Heart right ventricle (tissue), 16 donors: ENCODE results near the gene SLC25A5. TPM values are rescaled to one million over a fixed set of nuclear protein-coding genes. Genes with fewer than 3 reads are reported as not detected.

Source experiments
- ATAC-seq, 8 donors: fragments of 200-7000 bp; cut with Tn5 transposase; one replicate each; pipeline ENCODE4 v1.9.1; 2020; ENCODE audit warnings: mild to moderate bottlenecking in 8 of 8, moderate library complexity in 8 of 8, moderate number of reproducible peaks in 1 of 8
- DNase-seq, 2 donors: peaks; one replicate each; pipeline ENCODE4 v3.0.0-alpha.2; 2020
- H3K27ac ChIP-seq, 10 donors: fragments of 200-600 bp; sonication (generic) in 2 of 10; one replicate each; pipeline versions ENCODE4 v1.5.0 to v1.8.0; 2020 to 2022; ENCODE audit warnings: mild to moderate bottlenecking in 3 of 10
- H3K27me3 ChIP-seq, 7 donors: fragments of 200-600 bp; one replicate each; pipeline ENCODE4 v1.8.0; 2021 to 2022; ENCODE audit warnings: mild to moderate bottlenecking in 2 of 7
- H3K36me3 ChIP-seq, 9 donors: fragments of 200-600 bp; sonication (generic) in 1 of 9; one replicate each; pipeline versions ENCODE4 v1.5.0 to v1.8.0; 2020 to 2022; ENCODE audit warnings: mild to moderate bottlenecking in 2 of 9
- H3K4me1 ChIP-seq, 9 donors: fragments of 200-600 bp; sonication (generic) in 1 of 9; one replicate each; pipeline versions ENCODE4 v1.5.0 to v1.8.0; 2020 to 2022; ENCODE audit warnings: mild to moderate bottlenecking in 4 of 9
- H3K4me3 ChIP-seq, 10 donors: fragments of 200-600 bp; sonication (generic) in 2 of 10; one replicate each; pipeline versions ENCODE4 v1.5.0 to v1.8.0; 2020 to 2022; ENCODE audit warnings: mild to moderate bottlenecking in 7 of 10, moderate library complexity in 2 of 10
- H3K9me3 ChIP-seq, 11 donors: fragments of 200-600 bp in 10 of 11; sonication (generic) in 2 of 11; one replicate each; pipeline versions ENCODE4 v1.5.0 to v1.8.0; 2013 to 2022; ENCODE audit warnings: mild to moderate bottlenecking in 2 of 11, control low read depth in 1 of 11, moderate library complexity in 1 of 11
- CTCF ChIP-seq, 9 donors: fragments of 200-600 bp; sonication (generic) in 2 of 9; IDR thresholded peaks; one replicate each; pipeline versions ENCODE4 v1.5.0 to v1.8.0; 2021 to 2022; ENCODE audit warnings: antibody characterized with exemption in 9 of 9, mild to moderate bottlenecking in 5 of 9, moderate library complexity in 1 of 9
- WGBS, 2 donors: extraction: QIAGEN DNeasy Blood & Tissue Kit; methylation state at CpG; one replicate each; pipeline ENCODE4 v1.1.7; 2013; ENCODE audit warnings: inconsistent platforms in 1 of 2; 5-methylcytosine and 5-hydroxymethylcytosine counted together
- intact Hi-C, 10 donors: fragments of 100-400 bp; cut with DNase I; formaldehyde crosslinking; loops; one replicate each; pipeline versions ENCODE4 v1.11.1 to v1.14.2; 2022
- polyA plus RNA-seq, 2 donors: library from polyadenylated mRNA; stranded (reverse); fragments of 200-250 nt; gene quantifications; one replicate each; pipeline ENCODE4 v1.2.3, GENCODE V29; 2013
- total RNA-seq, 10 donors: library from RNA; stranded (reverse); fragmentation: NEBNext Ultra II Directional in 3 of 10; extraction: Animal tissue kit (Norgen Biotek cat#: 25700) in 3 of 10; gene quantifications; one replicate each; pipeline versions ENCODE4 v1.2.1 to v1.2.4, GENCODE V29; 2021 to 2023
- donor health status: Arrhythmogenic right ventricular cardiomyopathy.
- donor health status: ischemic (EF 13 %, LVEDD 7.1; RV severe dilation, severe dysfunction).
- donor health status: healthy with polysubstance abuse.
- donor health status: DM: no; HTN: yes; CAD: no.
- donor health status: DM: no; HTN: no; CAD: no.
- donor health status: ischemic (EF 25% LVEDD 6.9; RV normal size, moderate dysfunction).
- donor health status: ischemic (EF 25% LVEDD 5.7; RV mildly dilated, moderate dysfunction).
- donor health status: healthy.
- donor health status: DM: yes; HTN: yes; CAD: no.
- donor health status: Ischemic cardiomyopathy.
- donor health status: ischemic (EF 35%, LVEDD 5.7; RV mildly dilated, moderate dysfunction).
- donor health status: nonischemic (EF 11% LVEDD 7.7; RV severe dilation, severe dysfunction).
- donor health status: DM: yes; HTN: yes; CAD: no.
- donor health status: PGD.
- donor health status: ischemic (EF 29% LVEDD 5.4; RV normal size, mild dysfunction).
- donor health status: nonischemic (EF 23%, LVEDD 6.1; RV moderate dilation, normal function).

Gene SLC25A5
- total and polyA plus RNA-seq, 12 donors: 43.3 to 482 (median 184) TPM

- DNase-seq (no peak), ATAC-seq (no peak)
- 91 to 97% methylated on average over 1 of the region's 1 CpG for WGBS, 2 donors
- TF ChIP-seq CTCF (IDR thresholded peaks at IDR 0.05): no peak
- intact Hi-C loops: no loop called here
- H3K9me3 ChIP-seq: no peaks in the 10 kb centered on the region
- no peak overlapping the region for H3K4me3 ChIP-seq
- peaks cover 0 to 8% (median 0%) of the 10 kb centered on the region in 7 donors for H3K27me3 ChIP-seq
- no peaks in the 10 kb centered on the region for H3K4me1 ChIP-seq
- peaks cover 0 to 13% (median 0%) of the 10 kb centered on the region in 9 donors for H3K36me3 ChIP-seq
- no peak overlapping the region for H3K27ac ChIP-seq
Observed at GRCh38 chrX:119455264-119455663, 13.0 kb upstream of the SLC25A5 start.

- H3K4me3 ChIP-seq: no peak overlapping the region
- no peak overlapping the region for H3K27ac ChIP-seq
- ATAC-seq (no peak), DNase-seq (no peak)
- 72 to 80% methylated on average over 4 of the region's 4 CpGs for WGBS, 2 donors
- no peaks in the 10 kb centered on the region for H3K4me1 ChIP-seq
- H3K27me3 ChIP-seq: no peaks in the 10 kb centered on the region
- H3K9me3 ChIP-seq: no peaks in the 10 kb centered on the region
- TF ChIP-seq CTCF (IDR thresholded peaks at IDR 0.05): no peak
- intact Hi-C loops: no loop called here
- H3K36me3 ChIP-seq: no peaks in the 10 kb centered on the region
Observed at GRCh38 chrX:119459181-119459580, 9.1 kb upstream of the SLC25A5 start.

GRCh38 chrX:119465555-119465954 lies 2.7 kb upstream of the SLC25A5 start:
- intact Hi-C loops: no loop called here
- 90 to 98% methylated on average over 3 of the region's 3 CpGs for WGBS, 2 donors
- Histone ChIP-seq H3K27ac (no peak overlapping the region), H3K9me3 (no peaks in the 10 kb centered on the region), H3K36me3 (peaks cover 0 to 10% (median 0%) of the 10 kb centered on the region in 9 donors), H3K4me1 (peaks cover 0 to 10% (median 0%) of the 10 kb centered on the region in 9 donors), H3K4me3 (no peak overlapping the region), H3K27me3 (no peaks in the 10 kb centered on the region)
- TF ChIP-seq CTCF (IDR thresholded peaks at IDR 0.05): no peak
- no peak for DNase-seq
- ATAC-seq: no peak

GRCh38 chrX:119466970-119467369 lies 1.3 kb upstream of the SLC25A5 start:
- intact Hi-C loops: no loop called here
- no peaks in the 10 kb centered on the region for H3K27me3 ChIP-seq
- WGBS, 2 donors: 94% methylated on average over 3 of the region's 3 CpGs
- ATAC-seq: no peak
- no peak for DNase-seq
- TF ChIP-seq CTCF (IDR thresholded peaks at IDR 0.05): no peak
- no peak overlapping the region for H3K27ac ChIP-seq
- H3K36me3 ChIP-seq: peaks cover 0 to 23% (median 0%) of the 10 kb centered on the region in 9 donors
- H3K9me3 ChIP-seq: no peaks in the 10 kb centered on the region
- peaks cover 0 to 10% (median 0%) of the 10 kb centered on the region in 9 donors for H3K4me1 ChIP-seq
- no peak overlapping the region for H3K4me3 ChIP-seq
